PC-3 (cell line): ENCODE results near the gene TNFSF9.

Experiments used
- EZH2 ChIP-seq: fragments of 300-600 bp; sonication (generic); IDR thresholded peaks from one replicate; pipeline ENCODE4 v1.6.1; 2017; ENCODE audit warnings: antibody characterized with exemption, mild to moderate bottlenecking, low read length; ENCODE audit not compliant: unreplicated experiment
- EZH2phosphoT487 ChIP-seq: fragments of 300-600 bp; sonication (generic); IDR thresholded peaks from 2 replicates; pipeline ENCODE4 v1.6.1; 2018; ENCODE audit warnings: mild to moderate bottlenecking, antibody characterized with exemption, low read length, borderline replicate concordance

DNA sequence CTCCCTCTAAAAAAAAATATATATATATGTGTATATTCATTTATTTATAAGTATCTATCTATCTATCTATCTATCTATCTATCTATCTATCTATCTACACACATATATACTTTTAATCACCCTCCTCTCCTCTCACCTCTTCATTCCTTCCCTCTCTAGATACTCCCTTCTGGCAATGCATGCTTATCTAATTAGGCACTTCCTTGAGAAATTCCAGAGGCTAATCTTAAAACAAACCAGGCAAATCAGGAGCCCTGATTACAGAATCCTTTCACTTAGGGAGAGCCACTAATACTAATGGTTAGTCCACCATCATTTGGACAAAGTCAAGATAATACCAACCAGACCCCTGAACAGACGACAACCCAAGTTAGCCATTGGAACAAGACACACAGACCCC, 42.5 kb downstream of the TNFSF9 start:
- TF ChIP-seq EZH2phosphoT487 (no peak), EZH2 (no peak)
